B cell (primary cell): Measurements from ENCODE around the gene CAPN9. TPM values are rescaled to one million over a fixed set of nuclear protein-coding genes. Genes with fewer than 3 reads are reported as not detected.

Experiments
- ATAC-seq: fragments of 200-7000 bp; cut with Tn5 transposase; one replicate; pipeline ENCODE4 v1.10.0; 2021; ENCODE audit warnings: low read depth, mild to moderate bottlenecking, moderate number of reproducible peaks, moderate library complexity
- CTCF ChIA-PET: fragments of 350-600 bp; sonication (Branson Sonifier 250); formaldehyde crosslinking; loops from one replicate; lab custom pipeline; 2021; ENCODE audit warnings: antibody characterized with exemption, inconsistent platforms; lab: Charles Lee
- POLR2A ChIA-PET: fragments of 350-600 bp; sonication (Branson Sonifier 250); formaldehyde crosslinking; loops from one replicate; lab custom pipeline; 2021; ENCODE audit warnings: antibody characterized with exemption; lab: Charles Lee
- DNase-seq: peaks from one replicate; pipeline ENCODE4 v3.0.0; 2013
- H2AFZ ChIP-seq: 2 replicates; pipeline ENCODE4 v1.6.1; 2012; ENCODE audit warnings: mild to moderate bottlenecking, low read depth, low read length; ENCODE audit not compliant: insufficient read depth, poor library complexity, severe bottlenecking
- H3K27ac ChIP-seq, 2 donors: 1 replicate in 1 of 2; 2 replicates in 1 of 2; pipeline ENCODE4 v1.5.1; 2012 to 2013; ENCODE audit warnings: low read length in 2 of 2, mild to moderate bottlenecking in 2 of 2, moderate library complexity in 1 of 2
- H3K27me3 ChIP-seq, 4 experiments: fragments of 200-600 bp in 1 of 4; sonication (generic) in 1 of 4; replicated peaks in 1 of 4; 1 replicate in 2 of 4; 2 replicates in 2 of 4; pipeline versions ENCODE4 v1.6.1 to v1.7.0; 2013 to 2016; ENCODE audit warnings: low read length in 3 of 4, mild to moderate bottlenecking in 2 of 4, mixed read lengths in 1 of 4, moderate library complexity in 1 of 4; ENCODE audit not compliant: insufficient read depth in 4 of 4, control insufficient read depth in 3 of 4; ENCODE audit errors: control extremely low read depth in 1 of 4
- H3K36me3 ChIP-seq, 2 experiments: replicated peaks in 1 of 2; 1 replicate in 1 of 2; 2 replicates in 1 of 2; pipeline versions ENCODE4 v1.6.1 to v1.7.1; 2013; ENCODE audit warnings: low read length in 1 of 2; ENCODE audit not compliant: insufficient read depth in 2 of 2, control insufficient read depth in 1 of 2; ENCODE audit errors: control extremely low read depth in 1 of 2, extremely low read depth in 1 of 2
- H3K4me1 ChIP-seq, 2 donors: fragments of 200-600 bp in 1 of 2; sonication (generic) in 1 of 2; 1 replicate in 1 of 2; 2 replicates in 1 of 2; pipeline versions ENCODE4 v1.5.1 to v1.6.1; 2013 to 2017; ENCODE audit warnings: low read length in 2 of 2; ENCODE audit not compliant: control insufficient read depth in 2 of 2, insufficient read depth in 2 of 2
- H3K4me2 ChIP-seq: replicated peaks from 2 replicates; pipeline ENCODE3; 2012; ENCODE audit warnings: mild to moderate bottlenecking, low read depth, low read length; ENCODE audit not compliant: poor library complexity, severe bottlenecking
- H3K4me3 ChIP-seq, 5 experiments: fragments of 200-600 bp in 1 of 5; sonication (generic) in 1 of 5; 1 replicate in 3 of 5; 2 replicates in 2 of 5; pipeline versions ENCODE4 v1.5.1 to v1.7.0; 2011 to 2016; ENCODE audit warnings: low read length in 4 of 5, mild to moderate bottlenecking in 4 of 5, low read depth in 2 of 5, control low read depth in 1 of 5, moderate library complexity in 1 of 5; ENCODE audit not compliant: insufficient read depth in 1 of 5; ENCODE audit errors: control extremely low read depth in 1 of 5, extremely low read depth in 1 of 5
- H3K79me2 ChIP-seq: fragments of 200-600 bp; sonication (generic); one replicate; pipeline ENCODE4 v1.6.0; 2016; ENCODE audit warnings: low read length; ENCODE audit not compliant: control insufficient read depth, insufficient read depth
- H3K9ac ChIP-seq: fragments of 200-600 bp; sonication (generic); 2 replicates; pipeline ENCODE4 v1.6.1; 2017; ENCODE audit warnings: mild to moderate bottlenecking, low read length, moderate library complexity
- H3K9me3 ChIP-seq, 3 donors: one replicate each; pipeline versions ENCODE4 v1.6.1 to v1.7.1; 2013; ENCODE audit warnings: low read length in 2 of 3; ENCODE audit not compliant: control insufficient read depth in 2 of 3, insufficient read depth in 1 of 3; ENCODE audit errors: control extremely low read depth in 1 of 3
- H4K20me1 ChIP-seq: 2 replicates; pipeline ENCODE4 v1.6.0; 2012; ENCODE audit warnings: mild to moderate bottlenecking, low read length; ENCODE audit not compliant: insufficient read depth, control insufficient read depth, poor library complexity, severe bottlenecking
- H3K27ac Mint-ChIP-seq: one replicate; pipeline ENCODE4 v1.8.0; 2021; ENCODE audit warnings: mixed read lengths
- H3K27me3 Mint-ChIP-seq: one replicate; pipeline ENCODE4 v1.8.0; 2021; ENCODE audit warnings: mixed read lengths
- H3K4me1 Mint-ChIP-seq: one replicate; pipeline ENCODE4 v1.8.0; 2021; ENCODE audit warnings: mixed read lengths
- H3K4me3 Mint-ChIP-seq: one replicate; pipeline ENCODE4 v1.8.0; 2021; ENCODE audit warnings: mixed read lengths
- H3K9me3 Mint-ChIP-seq: one replicate; pipeline ENCODE4 v1.8.0; 2022; ENCODE audit warnings: mixed read lengths; ENCODE audit not compliant: insufficient read depth
- EZH2 ChIP-seq: IDR thresholded peaks from 2 replicates; pipeline ENCODE4 v1.6.1; 2012; ENCODE audit warnings: borderline replicate concordance, low read depth, mild to moderate bottlenecking, moderate library complexity, low read length; ENCODE audit not compliant: insufficient read depth, poor library complexity, severe bottlenecking
- WGBS: methylation state at CpG from one replicate; pipeline ENCODE4 v1.1.5; 2013; ENCODE audit warnings: missing lambda C conversion rate; ENCODE audit not compliant: insufficient coverage; 5-methylcytosine and 5-hydroxymethylcytosine counted together
- intact Hi-C: fragments of 100-400 bp; cut with micrococcal nuclease; formaldehyde crosslinking; loops from one replicate; pipeline ENCODE4 v1.10.0; 2022
- polyA plus RNA-seq: library from polyadenylated mRNA; depleted of rRNA; stranded (reverse); fragments of >200 nt; gene quantifications from 2 replicates; pipeline ENCODE4 v1.2.3, GENCODE V29; 2012
- total RNA-seq, 2 donors: library from RNA; stranded (reverse); fragments of 120-200 nt in 1 of 2; gene quantifications; 1 replicate in 1 of 2; 2 replicates in 1 of 2; pipeline versions ENCODE4 v1.2.3 to v1.2.4, GENCODE V29; 2013 to 2022
- TF ChIP-seq, protein P1 (sequence below): fragments of 200-600 bp; IDR thresholded peaks from one replicate; pipeline ENCODE4 v1.8.0; 2022; ENCODE audit warnings: antibody characterized with exemption, mild to moderate bottlenecking

CAPN9 gene
- total and polyA plus RNA-seq, 2 donors (not counting 1 experiment from before 2014, with no cell fraction given): not detected

DNA sequence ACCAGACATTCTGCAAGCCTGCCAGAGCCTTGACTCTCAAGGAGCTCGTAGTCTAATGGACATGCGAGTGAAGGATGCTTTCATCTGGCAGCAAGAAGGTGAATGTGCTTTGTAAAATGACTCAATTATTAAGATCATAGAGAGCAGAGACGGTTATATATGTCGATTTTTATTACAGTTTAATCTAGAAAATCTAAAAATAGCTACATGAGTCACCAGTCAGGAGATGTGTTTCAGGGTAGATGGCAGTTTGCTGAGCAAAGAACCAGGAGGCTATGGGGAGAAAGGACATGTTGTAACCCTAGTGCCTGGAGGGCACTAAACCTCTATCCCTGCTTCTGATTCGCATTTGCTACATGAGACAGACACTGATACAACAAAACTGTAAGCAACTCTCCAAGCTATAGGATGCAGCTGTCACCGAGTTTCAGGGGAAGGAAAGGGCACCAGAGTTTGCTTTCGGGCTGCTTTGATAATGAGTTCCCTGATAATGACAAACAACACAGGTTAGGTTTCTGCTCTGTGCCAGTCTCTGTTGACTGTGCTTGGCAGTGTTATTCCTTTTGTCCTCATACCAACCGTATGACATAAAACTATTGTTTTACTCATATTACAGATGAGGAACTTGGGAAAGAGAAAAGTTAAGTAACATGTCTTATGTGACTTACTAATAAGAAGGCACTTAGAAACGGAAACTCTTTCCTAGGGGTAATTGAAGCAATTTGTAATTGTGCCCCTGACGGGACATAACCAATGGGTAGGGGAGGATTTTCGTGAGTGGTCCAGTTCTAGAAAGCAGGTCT is 77.9 kb downstream of the CAPN9 start:
- H3K4me1 ChIP-seq: no peaks in the 10 kb centered on the region
- WGBS: 44% methylated on average over 2 of the region's 11 CpGs
- no peak overlapping the region for H3K4me3 Mint-ChIP-seq
- no peak overlapping the region for H3K4me2 ChIP-seq
- H3K27ac ChIP-seq: no peak overlapping the region
- peaks cover 15% of the 10 kb centered on the region for H3K27me3 Mint-ChIP-seq
- no peaks in the 10 kb centered on the region for H3K27me3 ChIP-seq
- H2AFZ ChIP-seq: no peak overlapping the region
- ATAC-seq: no peak
- H3K27ac Mint-ChIP-seq: no peak overlapping the region
- no peaks in the 10 kb centered on the region for H3K36me3 ChIP-seq
- TF ChIP-seq, protein P1, sequence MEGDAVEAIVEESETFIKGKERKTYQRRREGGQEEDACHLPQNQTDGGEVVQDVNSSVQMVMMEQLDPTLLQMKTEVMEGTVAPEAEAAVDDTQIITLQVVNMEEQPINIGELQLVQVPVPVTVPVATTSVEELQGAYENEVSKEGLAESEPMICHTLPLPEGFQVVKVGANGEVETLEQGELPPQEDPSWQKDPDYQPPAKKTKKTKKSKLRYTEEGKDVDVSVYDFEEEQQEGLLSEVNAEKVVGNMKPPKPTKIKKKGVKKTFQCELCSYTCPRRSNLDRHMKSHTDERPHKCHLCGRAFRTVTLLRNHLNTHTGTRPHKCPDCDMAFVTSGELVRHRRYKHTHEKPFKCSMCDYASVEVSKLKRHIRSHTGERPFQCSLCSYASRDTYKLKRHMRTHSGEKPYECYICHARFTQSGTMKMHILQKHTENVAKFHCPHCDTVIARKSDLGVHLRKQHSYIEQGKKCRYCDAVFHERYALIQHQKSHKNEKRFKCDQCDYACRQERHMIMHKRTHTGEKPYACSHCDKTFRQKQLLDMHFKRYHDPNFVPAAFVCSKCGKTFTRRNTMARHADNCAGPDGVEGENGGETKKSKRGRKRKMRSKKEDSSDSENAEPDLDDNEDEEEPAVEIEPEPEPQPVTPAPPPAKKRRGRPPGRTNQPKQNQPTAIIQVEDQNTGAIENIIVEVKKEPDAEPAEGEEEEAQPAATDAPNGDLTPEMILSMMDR: no peak
- no peak for TF ChIP-seq EZH2
- no peak overlapping the region for H3K4me3 ChIP-seq
- no peaks in the 10 kb centered on the region for H3K4me1 Mint-ChIP-seq
- POLR2A ChIA-PET: no interaction called here
- no peak overlapping the region for H3K9ac ChIP-seq
- H4K20me1 ChIP-seq: no peaks in the 10 kb centered on the region
- intact Hi-C loops: no loop called here
- DNase-seq: no peak
- no peaks in the 10 kb centered on the region for H3K79me2 ChIP-seq
- H3K9me3 Mint-ChIP-seq: no peaks in the 10 kb centered on the region
- CTCF ChIA-PET: no interaction called here
- no peaks in the 10 kb centered on the region for H3K9me3 ChIP-seq

DNA sequence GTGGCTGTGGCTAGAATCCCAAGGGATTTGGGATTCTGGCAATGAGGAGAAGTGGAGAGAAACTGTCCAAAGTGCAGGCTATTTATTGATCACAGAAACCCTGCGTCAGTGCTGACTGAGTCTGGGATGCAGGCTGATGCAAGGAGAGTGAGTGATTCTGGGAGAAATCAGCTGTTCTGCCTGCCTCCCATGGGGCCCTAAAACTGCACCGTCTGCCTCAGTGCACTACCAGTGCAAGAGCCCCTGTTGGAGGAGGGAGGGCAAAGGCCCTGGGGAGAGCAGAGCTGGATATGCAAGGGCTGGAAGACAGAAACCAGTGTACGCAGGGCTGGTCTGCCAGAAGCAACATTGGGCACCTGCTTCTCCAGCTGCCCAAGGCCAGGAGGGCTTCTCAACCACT is 78.6 kb downstream of the CAPN9 start:
- H3K4me1 ChIP-seq: no peaks in the 10 kb centered on the region
- no peak overlapping the region for H3K27ac ChIP-seq
- no peak overlapping the region for H3K4me3 Mint-ChIP-seq
- H4K20me1 ChIP-seq: no peaks in the 10 kb centered on the region
- no peak overlapping the region for H3K9ac ChIP-seq
- TF ChIP-seq, protein P1: no peak
- no peak for TF ChIP-seq EZH2
- POLR2A ChIA-PET: no interaction called here
- no peaks in the 10 kb centered on the region for H3K79me2 ChIP-seq
- DNase-seq (no peak), ATAC-seq (no peak)
- no peaks in the 10 kb centered on the region for H3K4me1 Mint-ChIP-seq
- no peak overlapping the region for H2AFZ ChIP-seq
- peaks cover 11% of the 10 kb centered on the region for H3K27me3 Mint-ChIP-seq
- no peaks in the 10 kb centered on the region for H3K9me3 ChIP-seq
- no peak overlapping the region for H3K27ac Mint-ChIP-seq
- intact Hi-C loops: no loop called here
- 83% methylated on average over 2 of the region's 3 CpGs for WGBS
- no peak overlapping the region for H3K4me3 ChIP-seq
- no peaks in the 10 kb centered on the region for H3K36me3 ChIP-seq
- CTCF ChIA-PET: no interaction called here
- H3K27me3 ChIP-seq: no peaks in the 10 kb centered on the region
- H3K9me3 Mint-ChIP-seq: peaks cover 2% of the 10 kb centered on the region
- H3K4me2 ChIP-seq: no peak overlapping the region
